Measurements from ENCODE around the gene MRPL9.
"Not testable (repeated sequence)": the region's sequence is repeated elsewhere in the genome, so short reads cannot be mapped to it uniquely, and the experiment has no call there.

The MRPL9 gene

DNA sequence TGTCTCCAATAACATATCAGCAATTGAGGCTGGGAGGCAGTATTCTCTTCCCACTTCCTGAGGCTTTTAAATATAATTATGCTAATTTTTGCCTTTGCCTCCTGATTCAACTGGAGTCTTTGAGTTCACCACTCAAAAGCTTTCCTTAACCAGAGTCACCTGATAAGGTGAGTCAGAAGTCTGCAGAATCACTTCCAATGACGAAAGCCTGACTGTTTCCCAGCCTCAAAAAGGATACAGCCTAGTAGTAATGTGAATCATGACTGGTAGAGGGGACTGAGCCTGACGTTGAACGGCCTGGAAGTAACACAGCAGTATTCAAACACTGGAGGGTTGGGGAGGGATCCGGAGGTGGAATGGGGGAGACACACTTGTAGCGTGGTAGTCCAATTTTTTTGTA lies 10.4 kb upstream of the MRPL9 start:
- H3K27me3 Mint-ChIP-seq, result no peaks in the 10 kb centered on the region
- H3K4me3 Mint-ChIP-seq, result no peak overlapping the region
- H3K9me3 Mint-ChIP-seq, result no peaks in the 10 kb centered on the region
- H3K36me3 Mint-ChIP-seq (ENCODE audit: low read depth), result peaks cover 5% of the 10 kb centered on the region
- no peak overlapping the region for H3K27ac Mint-ChIP-seq
- no peaks in the 10 kb centered on the region for H3K4me1 Mint-ChIP-seq (ENCODE audit: low read depth)

DNA sequence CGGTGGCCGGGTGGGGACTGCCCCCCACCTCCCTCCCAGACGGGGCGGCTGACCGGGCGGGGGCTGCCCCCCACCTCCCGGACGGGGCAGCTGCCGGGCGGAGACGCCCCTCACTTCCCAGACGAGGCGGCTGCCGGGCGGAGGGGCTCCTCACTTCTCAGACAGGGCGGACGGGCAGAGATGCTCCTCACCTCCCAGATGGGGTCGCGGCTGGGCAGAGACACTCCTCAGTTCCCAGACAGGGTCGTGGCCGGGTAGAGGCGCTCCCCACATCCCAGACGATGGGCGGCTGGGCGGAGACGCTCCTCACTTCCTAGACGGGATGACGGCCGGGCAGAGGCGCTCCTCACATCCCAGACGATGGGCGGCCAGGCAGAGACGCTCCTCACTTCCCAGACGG lies 6.0 kb upstream of the MRPL9 start:
- not testable (repeated sequence) for H3K27ac Mint-ChIP-seq; H3K4me1 Mint-ChIP-seq (ENCODE audit: low read depth); H3K27me3 Mint-ChIP-seq; H3K36me3 Mint-ChIP-seq (ENCODE audit: low read depth); H3K9me3 Mint-ChIP-seq; H3K4me3 Mint-ChIP-seq

DNA sequence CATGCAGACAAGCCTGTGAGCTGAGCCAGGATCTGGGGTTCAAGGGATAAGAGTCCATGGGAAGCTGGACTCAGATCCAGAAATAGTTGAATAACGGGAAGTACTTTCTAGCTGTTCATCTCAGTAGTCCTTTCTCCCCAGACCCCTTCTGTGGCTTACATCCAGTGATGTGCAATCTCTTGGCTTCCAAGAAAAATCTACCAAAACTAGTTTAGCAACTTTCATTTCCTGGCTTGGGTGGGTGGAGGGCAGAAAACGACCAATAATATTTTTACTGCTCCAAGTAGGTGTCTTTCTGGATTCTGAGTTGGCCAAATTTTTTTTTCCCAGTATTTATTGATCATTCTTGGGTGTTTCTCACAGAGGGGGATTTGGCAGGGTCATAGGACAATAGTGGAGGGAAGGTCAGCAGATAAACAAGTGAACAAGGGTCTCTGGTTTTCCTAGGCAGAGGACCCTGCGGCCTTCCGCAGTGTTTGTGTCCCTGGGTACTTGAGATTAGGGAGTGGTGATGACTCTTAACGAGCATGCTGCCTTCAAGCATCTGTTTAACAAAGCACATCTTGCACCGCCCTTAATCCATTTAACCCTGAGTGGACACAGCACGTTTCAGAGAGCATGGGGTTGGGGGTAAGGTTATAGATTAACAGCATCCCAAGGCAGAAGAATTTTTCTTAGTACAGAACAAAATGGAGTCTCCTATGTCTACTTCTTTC lies 5.2 kb upstream of the MRPL9 start:
- H3K9me3 Mint-ChIP-seq; H3K36me3 Mint-ChIP-seq (ENCODE audit: low read depth); H3K27me3 Mint-ChIP-seq; H3K27ac Mint-ChIP-seq; H3K4me3 Mint-ChIP-seq: not testable (repeated sequence)
- H3K4me1 Mint-ChIP-seq (ENCODE audit: low read depth), result peaks cover 12% of the 10 kb centered on the region

DNA sequence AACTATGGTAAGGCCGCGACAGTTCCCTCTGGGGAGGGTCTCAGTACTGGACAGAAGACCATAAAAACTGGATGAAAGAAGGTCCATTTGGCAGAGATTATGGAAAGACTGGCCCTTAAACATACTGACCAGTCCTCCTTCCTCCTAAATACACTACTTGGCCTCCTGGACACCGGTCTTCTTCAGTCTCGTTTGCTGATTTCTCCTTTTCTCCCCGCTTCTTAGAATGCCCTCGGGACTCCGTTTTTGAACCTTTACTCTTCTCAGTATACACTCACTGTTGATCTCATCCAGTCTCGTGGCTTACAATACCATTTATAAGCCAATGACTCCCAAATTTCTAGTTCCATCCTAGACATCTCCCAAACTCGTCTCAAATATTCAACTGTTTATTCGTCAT lies 694 bp upstream of the MRPL9 start:
- peak overlapping the region; percentile 92 for H3K4me3 Mint-ChIP-seq
- no peaks in the 10 kb centered on the region for H3K27me3 Mint-ChIP-seq
- H3K27ac Mint-ChIP-seq, result peak overlapping the region; percentile 94
- no peaks in the 10 kb centered on the region for H3K9me3 Mint-ChIP-seq
- peaks cover 32% of the 10 kb centered on the region for H3K4me1 Mint-ChIP-seq (ENCODE audit: low read depth)
- peaks cover 34% of the 10 kb centered on the region for H3K36me3 Mint-ChIP-seq (ENCODE audit: low read depth)

DNA sequence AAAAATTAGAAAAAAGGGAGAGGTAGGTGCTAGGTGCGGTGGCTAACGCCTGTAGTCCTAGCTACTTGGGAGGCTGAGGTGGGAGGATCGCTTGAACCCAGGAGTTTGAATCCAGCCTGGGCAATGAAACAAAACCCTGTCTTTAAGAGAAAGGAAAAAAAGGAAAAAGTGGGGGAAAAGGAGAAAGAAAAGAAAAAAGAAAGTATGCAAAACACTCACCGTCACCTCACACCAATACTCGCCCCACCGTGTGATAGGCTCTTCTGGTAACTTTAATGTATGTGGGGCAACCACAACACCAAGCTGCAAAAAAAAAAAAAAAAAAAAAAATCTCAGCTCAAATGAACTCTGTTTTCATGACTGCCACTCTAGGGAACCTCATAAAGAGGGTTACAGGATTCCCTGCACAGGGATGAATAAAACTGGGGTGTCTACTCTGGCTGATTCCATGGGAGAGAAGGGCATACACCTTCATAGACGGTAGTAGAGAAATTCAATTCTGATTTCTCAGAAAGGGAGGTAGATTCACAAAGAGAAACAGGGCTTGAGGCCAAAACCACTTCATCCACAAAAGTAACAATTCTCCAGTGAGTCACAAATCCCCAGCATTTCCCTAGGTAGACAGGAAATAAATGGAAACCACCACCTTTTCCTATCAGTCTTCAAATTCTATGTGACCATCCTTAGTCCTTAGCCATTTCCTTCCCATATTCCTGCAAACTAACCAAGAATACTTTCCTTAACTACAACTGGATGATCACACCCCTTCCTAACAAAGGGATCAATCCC lies 2.5 kb downstream of the MRPL9 start:
- Mint-ChIP-seq H3K27ac (peak overlapping the region; percentile 63), H3K36me3 (ENCODE audit: low read depth) (peaks cover 43% of the 10 kb centered on the region)

DNA sequence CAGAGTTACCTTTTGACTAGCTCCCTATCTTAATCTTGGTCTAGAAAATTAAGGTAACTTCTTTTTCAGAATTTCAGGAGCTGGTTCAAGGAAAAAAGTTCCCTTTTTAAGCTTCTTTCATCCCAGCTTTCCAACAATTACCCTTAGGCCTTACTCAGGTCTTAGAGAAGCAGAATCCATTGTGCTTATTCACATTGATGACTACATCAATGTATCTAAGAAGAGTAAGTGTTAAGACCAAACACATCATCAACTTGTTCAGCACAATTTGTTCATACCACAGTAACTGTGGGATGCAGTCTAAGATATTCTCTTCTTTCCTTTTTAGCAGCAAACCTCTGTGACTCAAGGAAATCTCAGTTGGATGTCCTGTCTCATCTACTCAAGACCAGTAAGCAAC lies 4.1 kb downstream of the MRPL9 start:
- no peaks in the 10 kb centered on the region for H3K9me3 Mint-ChIP-seq
- H3K27ac Mint-ChIP-seq, result no peak overlapping the region
- peaks cover 50% of the 10 kb centered on the region for H3K36me3 Mint-ChIP-seq (ENCODE audit: low read depth)
- H3K4me3 Mint-ChIP-seq, result no peak overlapping the region
- no peaks in the 10 kb centered on the region for H3K27me3 Mint-ChIP-seq
- H3K4me1 Mint-ChIP-seq (ENCODE audit: low read depth), result peaks cover 39% of the 10 kb centered on the region

More for the DNA sequence above, 2.5 kb downstream of the MRPL9 start:
- no peaks in the 10 kb centered on the region for H3K9me3 Mint-ChIP-seq
- H3K4me1 Mint-ChIP-seq (ENCODE audit: low read depth), result peaks cover 43% of the 10 kb centered on the region
- no peaks in the 10 kb centered on the region for H3K27me3 Mint-ChIP-seq
- no peak overlapping the region for H3K4me3 Mint-ChIP-seq

DNA sequence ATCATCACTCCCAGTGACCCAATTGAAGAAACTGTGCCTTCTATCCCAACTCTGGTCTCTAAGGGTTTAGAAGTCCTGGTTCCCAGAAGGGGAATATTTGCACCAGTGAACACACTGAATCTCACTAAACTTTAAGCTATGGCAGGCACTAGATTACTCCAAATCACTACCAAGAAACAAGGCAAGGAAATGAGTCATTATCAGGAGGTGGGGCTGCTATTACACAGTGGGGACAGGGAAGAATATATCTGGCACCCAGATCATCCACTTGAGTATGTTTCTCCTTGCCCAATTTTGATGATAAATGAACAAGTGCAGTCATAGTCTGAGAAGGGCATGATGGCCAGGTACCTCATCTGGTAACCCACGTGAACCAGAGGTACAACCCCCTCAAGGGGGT lies 7.0 kb downstream of the MRPL9 start:
- H3K9me3 Mint-ChIP-seq, result no peaks in the 10 kb centered on the region
- no peak overlapping the region for H3K27ac Mint-ChIP-seq
- H3K36me3 Mint-ChIP-seq (ENCODE audit: low read depth), result peaks cover 36% of the 10 kb centered on the region
- no peaks in the 10 kb centered on the region for H3K27me3 Mint-ChIP-seq
- H3K4me3 Mint-ChIP-seq, result no peak overlapping the region
- peaks cover 18% of the 10 kb centered on the region for H3K4me1 Mint-ChIP-seq (ENCODE audit: low read depth)

DNA sequence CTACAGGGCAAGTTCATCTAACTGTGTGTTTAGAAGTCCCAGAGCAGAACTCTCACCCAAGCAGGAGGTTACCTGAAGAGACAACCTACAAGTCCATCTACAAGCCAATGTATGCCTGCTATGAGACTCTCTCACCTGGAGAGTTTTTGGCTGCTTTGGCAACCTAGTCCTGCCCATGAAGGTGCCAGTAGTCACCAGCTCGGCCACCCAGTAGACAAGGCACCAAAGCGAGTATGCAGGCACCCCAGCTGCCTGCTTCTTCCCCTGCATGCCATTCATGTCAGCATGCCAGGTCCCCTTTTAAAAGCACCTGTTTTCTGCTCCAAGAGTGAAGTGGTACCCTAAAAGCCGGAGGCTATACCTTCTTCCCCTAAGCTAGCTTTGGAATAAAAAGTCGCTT lies 21.8 kb downstream of the MRPL9 start:
- no peak overlapping the region for H3K27ac Mint-ChIP-seq
- no peak overlapping the region for H3K4me3 Mint-ChIP-seq
- peaks cover 14% of the 10 kb centered on the region for H3K27me3 Mint-ChIP-seq
- no peaks in the 10 kb centered on the region for H3K36me3 Mint-ChIP-seq (ENCODE audit: low read depth)
- H3K4me1 Mint-ChIP-seq (ENCODE audit: low read depth), result no peaks in the 10 kb centered on the region
- peaks cover 5% of the 10 kb centered on the region for H3K9me3 Mint-ChIP-seq

DNA sequence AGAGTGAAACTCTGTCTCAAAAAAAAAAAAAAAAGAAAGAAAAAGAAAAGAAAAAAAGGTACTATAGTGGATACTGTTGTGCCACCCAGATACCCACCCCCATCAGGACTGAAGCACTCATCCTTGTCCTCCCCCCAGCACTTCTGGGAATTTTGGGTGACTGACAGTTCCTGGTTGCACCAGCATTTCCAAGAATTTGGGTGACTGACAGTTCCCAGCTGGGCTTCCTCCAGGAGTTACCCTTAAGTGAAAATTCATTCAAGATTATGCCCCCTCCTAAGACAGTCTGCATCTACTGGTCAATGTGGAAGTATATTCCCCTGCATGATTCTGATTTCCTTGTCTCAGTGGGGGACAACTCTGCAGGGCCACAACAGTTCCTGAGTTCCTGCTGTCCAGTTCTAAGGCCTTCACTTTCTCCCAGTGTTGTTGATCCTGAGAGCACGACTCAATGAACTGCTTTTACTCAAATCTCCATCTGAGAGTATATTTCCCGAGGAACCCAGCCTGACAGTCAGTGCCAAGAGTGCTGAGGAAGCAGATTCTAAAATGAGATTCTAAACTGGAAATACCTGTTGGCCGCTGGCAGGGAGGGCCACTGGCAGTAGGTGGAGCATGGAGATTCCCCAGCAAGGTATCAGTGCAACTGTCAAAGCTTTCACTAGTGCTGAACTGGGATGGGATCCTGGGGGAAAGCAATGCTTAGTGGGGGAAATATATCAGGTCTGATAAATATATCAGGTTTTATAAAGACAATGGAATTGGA lies 23.5 kb downstream of the MRPL9 start:
- Mint-ChIP-seq H3K9me3 (peaks cover 6% of the 10 kb centered on the region), H3K27ac (no peak overlapping the region), H3K36me3 (ENCODE audit: low read depth) (no peaks in the 10 kb centered on the region), H3K4me1 (ENCODE audit: low read depth) (no peaks in the 10 kb centered on the region), H3K4me3 (no peak overlapping the region), H3K27me3 (peaks cover 1% of the 10 kb centered on the region)

DNA sequence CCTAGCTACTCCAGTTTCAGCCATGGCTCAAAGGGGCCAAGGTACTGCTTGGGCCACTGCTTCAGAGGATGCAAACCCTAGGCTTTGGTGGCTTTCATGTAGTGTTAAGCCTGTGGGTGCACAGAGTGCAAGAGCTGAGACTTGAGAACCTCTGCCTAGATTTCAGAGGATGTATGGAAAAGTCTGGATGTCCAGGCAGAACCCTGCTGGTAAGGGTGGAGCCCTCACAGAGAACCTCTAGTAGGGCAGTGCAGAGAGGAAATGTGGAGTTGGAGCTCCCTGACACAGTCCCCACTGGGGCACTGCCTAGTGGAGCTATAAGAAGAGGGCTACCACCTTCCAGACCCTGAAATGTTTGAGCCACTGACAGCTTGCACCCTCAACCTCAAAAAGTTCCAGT lies 25.8 kb downstream of the MRPL9 start:
- H3K9me3 Mint-ChIP-seq, result peaks cover 6% of the 10 kb centered on the region
- H3K4me3 Mint-ChIP-seq, result no peak overlapping the region
- no peaks in the 10 kb centered on the region for H3K4me1 Mint-ChIP-seq (ENCODE audit: low read depth)
- H3K27ac Mint-ChIP-seq, result no peak overlapping the region
- no peaks in the 10 kb centered on the region for H3K36me3 Mint-ChIP-seq (ENCODE audit: low read depth)
- H3K27me3 Mint-ChIP-seq, result peaks cover 3% of the 10 kb centered on the region

DNA sequence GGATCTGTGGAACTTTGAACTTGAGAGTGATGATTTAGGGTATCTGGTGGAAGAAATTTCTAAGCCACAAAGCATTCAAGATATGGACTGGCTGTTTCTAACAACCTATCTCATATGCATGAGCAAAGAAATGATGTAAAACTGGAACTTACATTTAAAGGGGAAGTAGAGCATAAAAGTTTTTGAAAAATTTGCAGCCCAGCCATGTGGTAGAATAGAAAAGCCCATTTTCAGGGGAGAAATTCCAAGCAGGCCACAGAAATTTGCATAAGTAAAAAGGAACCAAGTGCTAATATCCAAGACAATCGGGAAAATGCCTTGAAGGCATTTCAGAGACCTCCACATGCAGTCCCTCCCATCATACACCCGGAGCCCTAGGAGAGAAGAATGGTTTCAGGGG lies 26.3 kb downstream of the MRPL9 start:
- no peak overlapping the region for H3K4me3 Mint-ChIP-seq
- no peaks in the 10 kb centered on the region for H3K4me1 Mint-ChIP-seq (ENCODE audit: low read depth)
- H3K9me3 Mint-ChIP-seq, result peaks cover 6% of the 10 kb centered on the region
- no peaks in the 10 kb centered on the region for H3K36me3 Mint-ChIP-seq (ENCODE audit: low read depth)
- no peak overlapping the region for H3K27ac Mint-ChIP-seq
- peaks cover 3% of the 10 kb centered on the region for H3K27me3 Mint-ChIP-seq

DNA sequence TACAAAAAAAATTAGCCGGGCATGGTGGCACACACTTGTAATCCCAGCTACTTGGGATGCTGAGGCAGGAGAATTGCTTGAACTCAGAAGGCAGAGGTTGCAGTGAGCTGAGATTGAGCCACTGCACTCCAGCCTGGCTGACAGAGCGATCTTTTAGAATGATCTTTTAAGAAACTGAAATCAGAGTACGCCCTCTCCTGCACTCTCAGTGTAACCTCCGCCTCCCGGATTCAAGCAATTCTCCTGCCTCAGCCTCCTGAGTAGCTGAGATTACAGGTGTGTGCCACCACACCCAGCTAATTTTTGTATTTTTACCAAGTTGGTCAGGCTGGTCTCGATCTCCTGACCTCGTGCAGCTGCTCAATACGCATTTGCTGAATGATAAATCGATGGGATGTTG lies 29.3 kb downstream of the MRPL9 start:
- not testable (repeated sequence) for H3K27ac Mint-ChIP-seq; H3K4me1 Mint-ChIP-seq (ENCODE audit: low read depth); H3K36me3 Mint-ChIP-seq (ENCODE audit: low read depth); H3K9me3 Mint-ChIP-seq; H3K4me3 Mint-ChIP-seq
- H3K27me3 Mint-ChIP-seq, result peaks cover 20% of the 10 kb centered on the region

DNA sequence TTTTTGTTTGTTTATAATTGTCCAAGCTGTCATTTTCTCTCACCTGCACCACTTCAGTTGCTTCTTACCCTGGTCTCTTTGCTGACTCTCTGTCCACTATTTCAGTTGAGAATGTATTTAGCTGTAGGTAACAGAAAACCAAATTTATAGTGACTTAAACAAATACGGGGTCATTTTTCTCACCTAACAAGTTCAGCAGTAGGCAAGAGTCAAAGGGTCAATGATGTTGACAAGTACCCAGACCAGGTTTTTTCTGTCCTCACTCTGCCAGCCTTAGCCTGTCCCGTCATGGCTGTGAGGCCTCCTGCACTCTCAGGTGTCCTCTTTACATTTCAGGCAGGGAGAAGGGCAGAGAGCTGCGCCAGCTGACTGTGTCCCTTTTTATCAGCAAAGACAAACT lies 30.2 kb downstream of the MRPL9 start:
- Mint-ChIP-seq H3K27me3 (peaks cover 28% of the 10 kb centered on the region), H3K4me3 (no peak overlapping the region), H3K9me3 (peaks cover 6% of the 10 kb centered on the region), H3K36me3 (ENCODE audit: low read depth) (no peaks in the 10 kb centered on the region), H3K27ac (no peak overlapping the region), H3K4me1 (ENCODE audit: low read depth) (no peaks in the 10 kb centered on the region)

DNA sequence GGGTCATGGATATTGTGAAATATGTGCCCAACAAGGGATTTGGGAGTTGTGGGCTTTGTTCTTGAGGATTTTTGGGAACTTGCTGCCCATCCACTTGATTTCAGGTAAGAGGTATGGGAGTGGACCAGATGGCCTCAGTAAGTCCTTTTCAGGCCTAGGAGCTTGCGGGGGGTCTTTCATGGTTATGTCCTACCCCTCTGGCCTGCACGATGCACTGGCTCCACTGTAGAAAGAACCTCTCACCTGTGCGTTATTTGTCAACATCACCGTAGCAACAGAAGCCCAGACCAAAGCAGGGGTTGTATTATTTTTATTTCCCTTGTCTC lies 33.4 kb downstream of the MRPL9 start:
- no peaks in the 10 kb centered on the region for H3K36me3 Mint-ChIP-seq (ENCODE audit: low read depth)
- no peak overlapping the region for H3K4me3 Mint-ChIP-seq
- H3K9me3 Mint-ChIP-seq, result no peaks in the 10 kb centered on the region
- peaks cover 54% of the 10 kb centered on the region for H3K27me3 Mint-ChIP-seq
- no peaks in the 10 kb centered on the region for H3K4me1 Mint-ChIP-seq (ENCODE audit: low read depth)
- H3K27ac Mint-ChIP-seq, result no peak overlapping the region

DNA sequence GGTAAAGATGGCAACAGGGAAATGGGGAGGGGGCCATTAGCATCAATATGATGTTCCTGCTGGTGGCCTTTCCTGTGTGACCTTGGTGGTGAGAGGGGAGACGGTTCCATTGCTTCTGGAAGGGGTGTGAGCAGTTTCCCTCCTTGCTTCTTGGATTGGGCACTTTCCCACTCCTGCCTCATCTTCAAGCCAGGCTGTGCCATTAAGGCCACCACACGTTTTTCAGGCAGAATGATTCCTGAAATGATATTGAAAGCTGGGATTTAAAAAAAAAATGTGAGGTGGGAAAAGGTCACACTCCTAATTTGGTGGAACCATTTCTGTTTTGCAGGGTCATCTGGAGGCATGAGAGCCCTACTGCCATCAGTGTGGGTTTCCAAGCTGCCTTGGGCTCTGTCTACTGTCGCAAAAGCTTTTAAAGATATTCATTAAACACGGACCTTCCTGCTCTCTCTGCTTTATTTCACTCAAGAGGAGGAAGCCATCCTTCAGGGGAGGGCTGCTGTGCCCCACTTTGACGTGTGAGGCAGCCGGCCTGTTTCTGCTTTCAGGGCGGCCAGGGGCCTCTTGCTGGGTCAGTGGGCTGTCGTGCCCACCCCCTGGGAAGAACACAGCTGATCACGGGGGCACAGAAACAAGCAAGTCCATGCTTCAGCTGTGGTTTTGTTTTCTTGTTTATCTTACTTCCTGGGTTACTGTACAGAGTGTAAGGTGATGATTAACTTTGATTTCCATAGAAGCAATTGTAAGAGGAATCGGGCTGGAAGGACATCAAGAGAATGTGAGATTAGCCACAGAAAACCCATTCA lies 33.9 kb downstream of the MRPL9 start:
- Mint-ChIP-seq H3K27ac (no peak overlapping the region), H3K4me1 (ENCODE audit: low read depth) (no peaks in the 10 kb centered on the region)

More for the DNA sequence above, 33.9 kb downstream of the MRPL9 start:
- H3K27me3 Mint-ChIP-seq, result peaks cover 56% of the 10 kb centered on the region
- no peaks in the 10 kb centered on the region for H3K36me3 Mint-ChIP-seq (ENCODE audit: low read depth)
- H3K4me3 Mint-ChIP-seq, result no peak overlapping the region
- no peaks in the 10 kb centered on the region for H3K9me3 Mint-ChIP-seq

All from stimulated activated naive CD8-positive, alpha-beta T cell treated with anti-CD3 and anti-CD28 coated beads, Interleukin-15, Interleukin-2, amounts not matched to agents 100 ng/mL and 50 ng/mL, for 24 hours (primary cell).